GM19043 (cell line): ENCODE data around the gene SETD7.

Experiments used
- ATAC-seq: cut with Tn5 transposase; IDR thresholded peaks from one replicate; pipeline ENCODE4 v1.9.1; 2021; ENCODE audit warnings: low read depth; ENCODE audit not compliant: unreplicated experiment

Gene SETD7

DNA sequence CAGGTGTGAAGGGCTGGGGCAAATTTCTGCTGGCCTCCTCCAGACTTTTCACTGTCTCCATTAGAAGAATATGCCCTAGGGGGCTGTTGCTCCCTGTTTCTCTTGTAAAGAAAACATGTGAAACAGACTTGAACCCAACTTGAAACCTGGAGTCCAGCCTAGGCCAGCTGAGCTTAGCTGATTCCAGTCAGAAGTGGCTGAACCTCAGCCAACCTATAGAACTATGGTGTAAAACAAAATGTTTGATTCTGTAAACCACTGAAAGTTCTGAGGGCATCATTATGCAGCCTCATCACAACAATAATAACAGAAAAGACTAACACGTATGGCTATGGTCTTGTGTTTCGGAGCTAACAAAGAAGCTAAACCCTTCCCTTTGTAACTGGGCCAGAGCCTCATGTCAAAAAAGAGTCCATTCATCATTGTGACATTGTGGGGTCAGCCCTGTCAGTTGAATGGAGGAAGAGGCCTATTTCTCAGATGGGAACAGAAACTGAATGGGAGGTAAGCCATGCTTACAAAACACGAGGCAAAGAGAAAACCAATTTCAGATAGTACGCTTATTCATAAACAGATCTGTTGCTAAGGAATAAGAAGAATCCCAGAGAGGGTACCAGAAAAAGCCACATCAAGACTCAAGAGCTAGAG is 34.1 kb downstream of the SETD7 start:
- ATAC-seq: no peak

DNA sequence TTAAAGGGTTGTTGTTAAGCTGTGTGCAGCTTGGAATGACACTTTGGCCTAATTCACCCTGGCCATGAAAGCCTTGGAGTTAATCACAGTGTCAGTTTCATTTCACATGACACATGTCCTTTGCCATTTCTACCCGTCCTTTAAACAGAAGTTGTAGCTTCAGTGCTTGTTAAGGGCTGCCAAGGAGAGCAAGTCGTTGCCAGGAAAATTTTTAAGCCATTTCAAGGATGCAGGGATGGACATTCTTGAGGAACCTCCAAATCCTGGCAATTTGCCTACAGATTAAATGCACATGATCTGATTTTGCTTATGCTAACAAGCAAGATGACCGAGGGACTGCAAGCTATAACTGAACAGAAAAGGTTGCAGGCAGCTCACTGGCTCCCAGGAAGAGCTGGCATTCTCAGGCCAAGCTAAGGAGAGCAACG is 40.5 kb downstream of the SETD7 start:
- ATAC-seq: no peak

DNA sequence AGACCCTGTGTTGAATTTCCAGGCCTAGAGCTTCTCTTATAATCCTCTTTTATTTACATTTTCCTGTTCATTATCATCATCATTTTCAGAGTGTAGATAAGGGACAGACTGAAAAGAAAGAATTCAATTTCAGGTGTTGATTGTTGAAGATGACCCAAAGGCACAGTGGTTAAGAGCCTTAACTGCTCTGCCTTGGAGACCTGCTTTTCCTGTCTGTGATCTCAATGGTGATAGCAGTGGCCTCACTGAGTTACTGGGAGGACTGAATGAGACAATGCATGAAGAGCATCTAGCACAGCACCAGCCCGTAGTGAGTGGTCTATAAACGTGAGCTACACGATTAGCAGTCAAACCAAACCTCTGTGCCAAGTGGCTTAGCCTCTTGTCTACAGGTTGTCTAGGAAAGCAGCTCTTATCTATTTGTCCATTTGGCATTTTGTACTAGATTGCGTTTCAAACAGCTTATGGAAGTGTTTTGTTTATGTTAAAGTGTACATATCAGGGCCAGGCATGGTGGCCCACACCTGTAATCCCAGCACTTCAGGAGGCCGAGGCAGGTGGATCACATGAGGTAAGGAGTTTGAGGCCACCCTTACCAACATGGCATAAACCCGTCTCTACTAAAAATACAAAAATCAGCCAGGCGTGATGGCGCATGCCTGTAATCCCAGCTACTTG is 41.5 kb downstream of the SETD7 start:
- no peak for ATAC-seq

DNA sequence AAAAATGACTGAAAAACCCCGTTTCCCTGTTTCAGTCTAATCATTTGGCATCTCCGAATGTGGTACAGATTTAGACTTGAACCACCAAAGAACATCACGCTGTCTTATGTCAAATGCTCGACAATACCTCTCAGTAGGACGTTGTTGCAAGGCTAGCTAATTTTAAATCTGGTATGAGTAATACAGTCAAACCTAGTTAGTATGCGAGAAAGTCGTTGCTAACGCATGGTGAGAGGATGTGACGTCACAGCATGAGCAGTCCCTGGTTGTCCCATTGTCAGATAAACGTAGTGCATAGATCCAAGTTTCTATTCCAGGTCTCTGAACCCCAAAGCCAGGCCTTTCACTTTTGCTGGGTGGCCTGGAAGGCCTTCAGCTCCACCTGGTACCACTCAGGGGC is 44.7 kb downstream of the SETD7 start:
- ATAC-seq: no peak

DNA sequence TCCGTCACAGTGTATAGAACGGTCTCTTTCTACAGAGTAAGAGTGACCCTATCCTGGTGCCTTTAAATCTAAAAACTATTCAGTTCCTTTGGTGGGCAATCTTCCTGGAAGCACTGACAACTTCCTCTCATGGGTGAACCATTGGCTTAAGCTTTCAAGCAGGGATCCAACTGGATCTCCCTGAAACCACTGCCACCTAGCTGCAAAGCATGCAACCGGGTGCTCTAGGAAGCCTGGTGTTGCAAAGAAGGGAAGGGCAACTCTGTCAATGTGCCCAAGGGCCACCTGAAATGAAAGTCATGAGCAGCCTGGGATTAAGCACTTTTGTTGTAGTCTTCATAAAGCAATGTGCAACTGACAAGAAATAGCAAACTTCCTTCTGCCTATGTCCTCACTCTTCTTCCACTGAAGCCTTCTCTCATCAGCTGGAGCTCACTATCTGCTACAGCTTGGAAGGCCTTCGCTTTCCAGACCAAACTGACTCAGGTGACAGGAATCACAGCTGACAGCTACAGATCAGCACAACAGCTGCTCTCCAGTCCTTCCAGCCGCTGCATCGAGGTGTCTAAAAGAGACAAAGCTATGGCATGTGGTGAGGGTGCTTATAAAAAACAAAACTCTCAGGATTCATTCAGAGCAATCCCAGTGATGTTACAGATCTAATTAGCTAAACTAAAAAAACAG is 46.1 kb downstream of the SETD7 start:
- no peak for ATAC-seq

DNA sequence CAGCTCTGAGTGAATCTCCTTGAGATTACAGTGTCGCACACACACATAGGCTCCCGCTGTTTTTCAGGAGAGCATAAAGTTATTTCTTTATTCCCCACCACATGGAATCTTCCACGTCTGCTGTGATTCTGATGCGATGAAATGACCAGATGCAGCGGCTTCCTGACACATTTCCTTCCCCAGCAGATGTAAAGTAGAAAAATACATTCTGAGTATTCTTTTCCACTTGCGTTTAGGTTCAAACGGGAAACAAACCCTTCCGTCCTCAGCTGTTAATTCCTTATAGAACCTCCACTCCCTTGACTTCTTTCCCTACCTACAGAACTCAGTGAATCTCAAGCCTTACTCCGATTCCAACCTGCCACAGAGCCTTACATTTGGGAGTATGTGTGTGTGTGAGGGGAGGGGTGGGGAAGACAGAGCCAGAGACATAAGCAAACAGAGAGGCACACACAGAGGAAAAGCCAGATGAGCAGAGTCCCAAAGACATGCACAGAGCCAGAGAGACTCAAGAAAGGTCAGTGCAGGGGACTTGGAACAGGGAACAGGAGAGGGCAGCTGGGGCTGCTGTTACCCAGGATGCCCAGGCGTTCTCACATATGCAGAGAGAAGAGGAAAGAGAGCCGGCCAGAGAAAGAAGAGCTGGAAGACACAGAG is 47.3 kb downstream of the SETD7 start:
- no peak for ATAC-seq

DNA sequence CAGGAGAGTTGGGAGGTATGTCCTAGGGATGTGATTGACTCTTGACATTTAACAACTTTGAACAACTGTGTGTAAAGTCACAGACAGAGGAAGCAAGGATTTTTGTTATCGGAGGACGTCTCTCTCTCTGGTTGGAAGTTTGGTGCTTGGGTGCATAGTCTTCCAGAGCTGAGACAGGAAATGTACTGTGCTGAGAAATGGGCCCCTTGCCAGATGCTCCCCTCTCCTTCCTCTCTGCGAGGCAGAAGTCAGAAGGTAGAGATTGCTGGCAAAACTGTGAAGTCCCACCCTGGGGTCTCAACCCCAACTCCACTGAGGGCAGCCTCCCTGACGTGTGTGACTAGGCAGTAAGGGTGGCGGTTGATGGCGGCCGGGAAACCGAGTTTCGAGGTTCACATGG is 49.2 kb downstream of the SETD7 start:
- ATAC-seq: no peak

DNA sequence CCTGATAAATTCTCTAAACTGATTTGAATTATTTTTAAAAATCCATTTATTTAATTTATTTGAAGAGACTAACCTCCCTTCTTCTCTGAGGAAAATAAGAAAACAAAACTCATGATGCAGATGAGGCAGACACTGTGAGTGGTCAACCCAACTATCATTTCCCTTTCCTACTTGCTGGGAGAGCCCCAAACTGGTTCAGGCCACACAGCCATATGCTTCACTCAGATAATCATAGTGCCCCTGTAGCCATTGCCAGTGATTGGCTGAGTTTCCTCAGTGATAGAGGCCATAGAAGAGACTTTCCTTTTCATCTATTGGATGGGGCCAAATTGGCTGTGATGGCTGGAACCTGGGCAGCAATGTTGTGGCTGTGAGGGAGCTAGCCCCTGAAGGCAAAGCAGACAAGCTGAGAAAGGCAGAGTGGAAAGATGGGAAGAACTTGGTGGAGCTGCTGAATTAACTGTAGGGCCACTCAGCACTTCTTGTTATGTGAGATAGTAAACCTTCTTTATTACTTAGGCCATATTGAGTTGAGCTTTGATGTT is 52.3 kb downstream of the SETD7 start:
- ATAC-seq: no peak

DNA sequence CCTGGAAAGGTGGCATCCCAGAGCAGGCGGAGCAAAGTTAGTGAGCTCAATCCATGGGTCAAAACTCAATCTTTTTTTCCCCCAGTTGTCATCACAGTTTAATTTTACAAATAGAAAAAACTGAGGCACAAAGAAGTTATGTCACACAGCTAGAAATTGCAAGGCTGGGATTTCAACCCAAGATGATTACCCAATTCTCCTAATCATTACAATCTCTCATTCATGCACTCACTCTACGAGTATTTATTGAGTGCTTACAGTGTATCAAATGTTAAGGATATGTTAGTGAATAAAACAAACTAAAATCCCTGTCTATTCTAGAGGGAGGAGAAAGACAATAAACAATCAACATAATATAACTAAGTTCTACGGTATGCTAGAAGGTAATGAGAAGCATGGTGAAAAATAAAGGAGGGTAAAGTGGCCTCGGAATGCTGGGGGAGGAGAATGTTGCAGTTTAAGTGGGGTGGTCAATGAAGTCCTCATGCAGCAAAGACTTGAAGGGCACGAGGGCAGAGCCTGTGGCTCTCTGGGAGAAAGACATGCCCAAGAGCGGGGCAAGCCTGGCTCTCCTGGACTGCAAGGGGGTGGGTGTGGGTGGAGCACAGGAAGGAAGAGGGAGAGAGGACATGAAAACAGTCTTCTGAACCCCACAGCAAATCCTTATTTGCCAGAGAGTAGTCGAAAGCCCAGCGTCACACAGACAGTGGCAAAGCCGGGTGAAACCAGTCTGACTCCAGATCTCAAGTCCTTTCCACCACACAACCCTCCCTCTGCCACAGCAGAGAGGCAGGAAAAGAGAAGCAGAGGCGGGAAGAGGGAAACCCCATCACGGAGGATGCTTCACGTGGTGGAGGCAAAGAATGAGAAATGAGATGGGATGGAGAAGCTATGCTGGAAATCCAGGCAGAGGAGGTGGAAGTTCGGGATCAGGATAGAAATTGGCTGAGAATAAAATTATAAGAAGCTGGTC is 53.8 kb downstream of the SETD7 start:
- no peak for ATAC-seq

DNA sequence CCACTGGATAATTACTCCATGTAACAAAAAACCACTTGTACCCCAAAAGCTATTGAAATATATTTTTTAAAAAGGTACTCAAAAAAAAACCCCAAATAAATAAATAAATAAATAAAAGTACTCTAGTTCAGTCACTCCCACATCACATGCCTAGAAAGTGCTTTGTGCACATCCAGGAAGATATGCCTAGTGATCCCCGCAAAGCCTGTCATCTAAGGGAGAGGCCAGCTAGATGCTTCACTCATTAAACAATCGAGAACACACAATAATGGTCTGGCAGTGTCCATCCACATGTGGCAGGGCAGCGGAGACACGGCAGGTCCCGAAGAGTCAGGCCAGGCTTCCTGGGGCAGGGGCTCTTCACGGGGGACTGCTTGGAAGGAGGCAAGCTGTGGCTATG is 54.5 kb downstream of the SETD7 start:
- ATAC-seq: no peak

DNA sequence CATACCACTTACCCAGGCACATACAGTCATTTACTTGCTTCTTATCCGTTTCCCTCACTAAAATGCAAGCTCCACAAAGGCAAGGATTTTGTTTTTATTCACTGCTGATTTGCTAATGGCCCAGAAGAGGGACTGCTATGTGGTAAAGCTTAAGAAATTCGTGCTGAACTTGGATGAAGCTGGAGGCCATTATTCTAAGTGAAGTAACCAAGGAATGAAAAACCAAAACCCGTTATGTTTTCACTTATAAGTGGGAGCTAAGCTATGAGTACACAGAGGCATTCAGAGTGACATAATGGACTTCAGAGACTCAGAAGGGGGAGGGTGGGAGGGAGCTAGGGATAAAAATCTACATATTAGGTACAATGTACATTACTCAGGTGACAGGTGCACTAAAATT is 54.9 kb downstream of the SETD7 start:
- no peak for ATAC-seq

DNA sequence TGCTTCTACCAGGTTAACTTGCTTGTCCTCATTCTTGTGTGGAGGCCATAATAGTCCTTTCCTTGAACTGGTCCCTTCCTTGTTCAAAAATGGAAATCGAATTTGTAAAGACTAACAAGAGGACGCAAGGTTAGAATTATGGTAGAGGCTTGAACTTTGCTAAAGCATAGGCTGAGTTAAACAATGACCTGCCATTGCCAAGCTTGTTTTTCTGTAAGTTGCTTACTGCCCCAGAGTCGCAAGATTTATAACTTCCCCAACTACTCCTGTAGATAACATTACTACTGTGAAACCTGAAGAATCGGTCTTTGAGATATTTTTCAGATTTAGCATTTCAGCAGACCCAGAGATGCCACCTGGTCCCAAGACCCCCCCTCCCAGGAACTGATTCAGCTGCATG is 56.8 kb downstream of the SETD7 start:
- ATAC-seq: no peak

DNA sequence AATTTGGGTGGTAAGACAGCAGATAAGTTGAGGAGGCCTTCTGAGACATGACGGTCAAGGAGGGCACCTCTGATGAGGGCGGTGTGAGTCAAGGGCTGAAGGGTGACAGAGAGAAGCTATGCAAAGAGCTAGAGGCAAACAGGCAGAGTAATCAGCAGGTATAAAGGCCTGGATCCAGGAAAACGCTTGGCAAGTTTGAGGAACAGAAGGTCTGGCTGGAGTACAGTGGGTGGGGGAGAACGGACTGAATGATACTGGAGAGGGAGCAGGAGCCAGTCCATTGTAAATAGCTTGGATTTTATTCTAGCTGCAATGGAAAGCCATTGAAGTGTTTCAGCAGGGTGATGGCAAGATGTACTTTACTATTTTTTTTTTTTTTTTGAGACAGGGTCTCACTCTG is 62.8 kb downstream of the SETD7 start:
- ATAC-seq: no peak

DNA sequence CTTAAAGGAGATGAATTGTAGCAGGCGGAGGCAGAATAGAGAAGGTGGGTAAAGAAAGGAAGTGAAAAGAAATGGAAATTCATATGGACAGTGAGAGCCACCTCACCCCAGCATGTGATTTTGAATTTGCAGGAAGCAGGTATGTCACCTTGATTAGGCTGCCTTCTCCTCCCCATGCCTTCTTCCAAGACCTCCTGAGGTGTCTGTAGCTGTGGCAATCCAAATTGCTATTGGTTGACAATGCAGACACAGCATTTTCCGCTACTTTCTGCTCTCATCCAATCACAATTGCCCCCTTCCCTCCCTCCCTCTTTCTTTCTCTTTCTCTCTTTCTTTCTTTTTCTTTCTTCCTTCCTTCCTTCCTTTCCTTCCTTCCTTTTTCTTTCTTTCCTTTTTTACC is 63.6 kb downstream of the SETD7 start:
- no peak for ATAC-seq

DNA sequence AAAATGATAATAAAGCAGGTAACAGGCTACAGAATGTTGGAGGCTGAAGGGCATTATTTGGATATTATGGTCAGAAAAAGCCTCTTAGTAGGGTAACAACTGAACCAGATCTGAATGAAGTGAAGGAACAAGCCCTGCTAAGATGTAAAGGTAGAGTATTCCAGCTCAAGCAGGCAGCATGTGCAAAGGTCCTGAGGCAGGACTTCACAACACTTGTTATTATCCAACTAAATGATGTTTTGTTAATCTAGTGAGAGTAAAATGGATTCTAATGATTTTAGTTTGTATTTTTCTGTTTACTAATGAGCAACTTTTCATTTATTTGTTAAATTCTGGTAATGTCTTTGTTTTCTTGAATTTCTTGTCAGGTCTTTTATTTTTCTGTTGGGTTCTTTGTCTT is 66.4 kb downstream of the SETD7 start:
- no peak for ATAC-seq

DNA sequence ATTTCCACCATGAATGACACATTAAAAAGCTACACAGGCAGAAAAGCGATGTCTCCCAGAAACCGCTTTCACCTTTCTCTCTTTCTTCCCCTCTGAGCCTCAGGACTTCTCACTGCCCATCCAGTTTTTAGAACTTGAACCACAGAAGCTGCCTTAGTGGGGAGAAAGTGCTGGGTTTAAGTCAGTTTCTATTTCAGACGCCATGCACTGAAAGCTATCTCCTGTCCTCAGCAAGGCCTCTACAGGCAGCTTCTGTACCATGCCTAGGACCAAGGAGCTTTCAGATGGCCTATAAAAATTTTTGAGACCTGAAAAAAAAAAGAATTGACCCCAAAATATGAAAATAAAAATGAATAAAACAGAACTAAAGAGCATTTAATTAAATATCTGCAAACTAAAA is 67.6 kb downstream of the SETD7 start:
- no peak for ATAC-seq

DNA sequence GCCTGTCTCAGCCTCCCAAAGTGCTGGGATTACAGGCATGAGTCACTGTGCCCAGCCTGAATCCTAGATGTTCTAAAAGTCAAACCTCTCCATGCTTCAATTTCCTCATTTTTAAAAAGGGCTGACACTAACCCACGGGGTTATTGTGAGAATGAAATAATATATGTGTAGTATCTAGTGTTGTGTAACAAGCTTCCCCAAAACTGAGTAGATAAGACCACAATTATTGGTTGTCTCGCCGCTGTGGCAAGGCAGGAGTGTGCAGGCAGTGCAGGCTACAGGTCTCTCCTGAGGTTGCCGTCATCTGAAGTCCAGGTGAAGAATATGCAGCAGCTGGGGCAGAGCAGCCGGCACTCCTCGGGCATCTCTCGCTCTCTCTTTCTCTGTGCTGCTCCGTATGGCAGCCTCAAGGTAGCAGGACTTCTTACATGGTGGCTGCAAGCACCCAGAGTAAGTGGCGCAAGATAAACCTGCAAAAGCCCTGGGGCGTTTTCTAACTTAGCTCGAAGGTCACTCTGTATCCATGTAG is 71.2 kb downstream of the SETD7 start:
- ATAC-seq: no peak

DNA sequence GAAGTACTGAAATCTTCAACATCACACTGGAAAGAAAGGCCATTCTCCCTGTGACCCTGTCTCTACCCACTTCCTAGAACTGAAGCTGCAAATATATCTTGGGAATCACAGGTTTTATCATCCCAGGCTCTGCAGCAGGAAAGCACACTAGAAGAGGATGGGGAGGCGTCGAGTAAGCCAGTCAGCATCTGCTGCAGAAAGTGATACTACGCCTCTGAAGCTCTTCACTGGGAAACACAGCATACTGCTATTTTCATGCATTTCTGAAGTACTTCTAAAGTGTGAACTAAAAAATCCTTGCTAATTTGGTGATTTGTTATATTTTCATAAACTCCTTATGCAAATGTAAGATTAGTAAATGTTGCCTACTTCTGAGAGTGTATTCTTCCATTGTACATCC is 73.0 kb downstream of the SETD7 start:
- ATAC-seq: no peak

DNA sequence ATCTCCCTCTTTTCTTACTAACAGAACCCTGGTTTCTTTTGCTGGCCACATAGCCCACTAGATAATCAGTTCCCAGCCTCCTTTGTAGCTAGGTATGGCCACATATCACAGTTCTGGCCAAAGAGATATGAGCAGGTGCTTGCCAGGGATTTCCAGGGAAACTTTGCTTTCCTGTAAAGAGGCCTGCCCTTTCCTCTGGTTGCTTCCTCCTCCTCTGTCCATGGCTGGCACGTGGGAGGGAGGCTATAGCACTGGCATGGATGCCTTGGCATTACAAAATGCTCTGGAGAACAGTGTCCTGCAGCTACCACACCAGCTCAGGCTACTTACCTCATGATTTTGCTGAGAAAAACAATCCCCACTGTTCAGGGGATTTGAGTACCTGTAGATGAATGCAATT is 74.6 kb downstream of the SETD7 start:
- ATAC-seq: no peak

DNA sequence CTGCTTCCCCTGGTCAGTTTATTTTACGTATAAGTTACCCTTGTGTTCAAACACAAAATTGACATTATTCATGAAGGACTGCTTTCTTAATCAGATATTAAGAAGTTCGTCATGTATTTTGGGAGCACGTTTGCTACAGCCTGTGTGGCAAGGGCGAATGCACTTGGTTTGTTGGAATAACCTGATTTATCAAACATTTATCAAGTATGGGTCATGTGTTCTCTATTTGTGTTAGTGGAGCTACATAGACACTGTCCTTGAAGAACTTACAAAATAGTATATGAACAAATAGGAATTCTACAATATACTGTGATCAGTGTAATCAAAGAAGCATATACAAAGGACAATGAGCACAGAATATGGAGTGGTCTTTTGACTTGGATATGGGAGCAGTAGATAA is 79.7 kb downstream of the SETD7 start:
- ATAC-seq: no peak
